Suprapubic skin (tissue), 4 donors: ENCODE results near the gene IRF6.
A peak's percentile ranks its signal among the peaks of the same experiment; 100 is the strongest.

ENCODE experiments used
- EP300 ChIP-seq: sonication (generic); formaldehyde crosslinking; IDR thresholded peaks from one replicate; pipeline ENCODE4 v1.6.1; 2017; ENCODE audit warnings: antibody characterized with exemption
- POLR2AphosphoS5 ChIP-seq, 3 donors: sonication (generic); formaldehyde crosslinking; IDR thresholded peaks; one replicate each; pipeline ENCODE4 v1.6.1; 2017; ENCODE audit warnings: antibody characterized with exemption in 3 of 3
- TF ChIP-seq, protein P1 (sequence below), 2 donors: fragments of 200-600 bp in 1 of 2; fragments of 450-650 bp in 1 of 2; sonication (generic) in 1 of 2; IDR thresholded peaks; one replicate each; pipeline ENCODE4 v1.5.1; 2016 to 2019; ENCODE audit warnings: antibody characterized with exemption in 2 of 2, mild to moderate bottlenecking in 1 of 2, moderate library complexity in 1 of 2

DNA sequence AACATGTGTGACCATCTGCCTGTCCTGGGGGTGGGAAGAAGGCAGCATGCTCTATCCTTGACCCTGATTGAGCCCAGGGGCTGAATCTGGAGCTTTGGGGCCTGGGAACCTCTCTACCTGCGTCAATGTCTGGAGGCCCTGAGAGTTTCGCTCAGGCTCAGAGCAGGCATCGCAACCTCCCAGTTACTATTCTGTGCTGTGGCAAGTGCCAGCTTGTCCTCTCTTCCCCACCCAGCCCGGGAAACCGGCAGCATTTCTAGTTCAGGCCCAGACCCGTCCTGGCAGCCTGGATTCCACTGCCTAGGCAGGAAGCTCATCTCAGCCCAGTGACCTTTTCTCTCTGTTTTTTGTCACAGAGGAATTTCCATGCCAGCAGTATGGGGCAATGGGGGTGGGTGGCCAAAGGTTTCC, 10.0 kb upstream of the IRF6 start:
- no peak for TF ChIP-seq EP300
- TF ChIP-seq, protein P1, sequence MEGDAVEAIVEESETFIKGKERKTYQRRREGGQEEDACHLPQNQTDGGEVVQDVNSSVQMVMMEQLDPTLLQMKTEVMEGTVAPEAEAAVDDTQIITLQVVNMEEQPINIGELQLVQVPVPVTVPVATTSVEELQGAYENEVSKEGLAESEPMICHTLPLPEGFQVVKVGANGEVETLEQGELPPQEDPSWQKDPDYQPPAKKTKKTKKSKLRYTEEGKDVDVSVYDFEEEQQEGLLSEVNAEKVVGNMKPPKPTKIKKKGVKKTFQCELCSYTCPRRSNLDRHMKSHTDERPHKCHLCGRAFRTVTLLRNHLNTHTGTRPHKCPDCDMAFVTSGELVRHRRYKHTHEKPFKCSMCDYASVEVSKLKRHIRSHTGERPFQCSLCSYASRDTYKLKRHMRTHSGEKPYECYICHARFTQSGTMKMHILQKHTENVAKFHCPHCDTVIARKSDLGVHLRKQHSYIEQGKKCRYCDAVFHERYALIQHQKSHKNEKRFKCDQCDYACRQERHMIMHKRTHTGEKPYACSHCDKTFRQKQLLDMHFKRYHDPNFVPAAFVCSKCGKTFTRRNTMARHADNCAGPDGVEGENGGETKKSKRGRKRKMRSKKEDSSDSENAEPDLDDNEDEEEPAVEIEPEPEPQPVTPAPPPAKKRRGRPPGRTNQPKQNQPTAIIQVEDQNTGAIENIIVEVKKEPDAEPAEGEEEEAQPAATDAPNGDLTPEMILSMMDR (IDR thresholded peaks at IDR 0.05): no peak
- TF ChIP-seq POLR2AphosphoS5 (IDR thresholded peaks at IDR 0.05): peak in 1 of 3 donors; percentile 78
